H1 (cell line): ENCODE measurements around the gene CCDC28B. TPM values are rescaled to one million over a fixed set of nuclear protein-coding genes. Genes with fewer than 3 reads are reported as not detected.

Experiments used
- CTCF ChIA-PET: fragments of 300-600 bp; sonication (Branson Sonifier 250); formaldehyde crosslinking; loops from one replicate; lab custom pipeline; 2021; ENCODE audit not compliant: partially characterized antibody; lab: Charles Lee
- POLR2A ChIA-PET: fragments of 300-600 bp; sonication (Branson Sonifier 250); formaldehyde crosslinking; loops from one replicate; lab custom pipeline; 2021; ENCODE audit warnings: inconsistent platforms; ENCODE audit not compliant: partially characterized antibody; lab: Charles Lee
- DNase-seq, 2 experiments: peaks; one replicate each; pipeline versions ENCODE4 v3.0.0 to v3.0.0-alpha.2; 2010 to 2022; ENCODE audit warnings: low spot score in 2 of 2, low read depth in 1 of 2, mixed read lengths in 1 of 2
- FAIRE-seq: peaks from 2 replicates; lab custom pipeline; 2011; peaks lifted over from hg19 to GRCh38; lab: Jason Lieb, UNC
- H2AFZ ChIP-seq: 2 replicates; pipeline ENCODE4 v1.8.1; 2012; ENCODE audit warnings: low read length, inconsistent platforms
- H2AK5ac ChIP-seq: 2 replicates; pipeline ENCODE4 v1.6.1; 2013; ENCODE audit warnings: low read depth, low read length
- H2BK120ac ChIP-seq: replicated peaks from 2 replicates; pipeline ENCODE3; 2013; ENCODE audit warnings: low read depth, low read length, inconsistent platforms
- H2BK12ac ChIP-seq: 2 replicates; pipeline ENCODE4 v1.6.1; 2013; ENCODE audit warnings: low read depth, low read length
- H2BK15ac ChIP-seq: 2 replicates; pipeline ENCODE4 v1.6.1; 2013; ENCODE audit warnings: low read length
- H2BK20ac ChIP-seq: 2 replicates; pipeline ENCODE4 v1.6.1; 2013; ENCODE audit warnings: low read length
- H2BK5ac ChIP-seq: 2 replicates; pipeline ENCODE4 v1.6.1; 2013; ENCODE audit warnings: low read depth, low read length
- H3K14ac ChIP-seq: 2 replicates; pipeline ENCODE4 v1.6.1; 2013; ENCODE audit warnings: inconsistent platforms; ENCODE audit not compliant: insufficient read length
- H3K18ac ChIP-seq: 2 replicates; pipeline ENCODE4 v1.6.1; 2013; ENCODE audit warnings: low read length; ENCODE audit errors: extremely low read depth
- H3K23ac ChIP-seq: 2 replicates; pipeline ENCODE4 v1.6.1; 2013; ENCODE audit warnings: inconsistent platforms; ENCODE audit not compliant: insufficient read length
- H3K23me2 ChIP-seq: 2 replicates; pipeline ENCODE4 v1.6.1; 2013; ENCODE audit warnings: low read depth, low read length
- H3K27ac ChIP-seq: 2 replicates; pipeline ENCODE4 v1.6.1; 2011; ENCODE audit warnings: low read depth, low read length, inconsistent platforms
- H3K27me3 ChIP-seq, 4 experiments: replicated peaks in 1 of 4; 1 replicate in 1 of 4; 2 replicates in 3 of 4; pipeline versions ENCODE4 v1.6.1 to v1.8.1; 2011 to 2013; ENCODE audit warnings: low read length in 3 of 4, mild to moderate bottlenecking in 3 of 4, inconsistent platforms in 2 of 4, mixed read lengths in 2 of 4, moderate library complexity in 1 of 4; ENCODE audit not compliant: control insufficient read depth in 3 of 4, insufficient read depth in 3 of 4; ENCODE audit errors: extremely low read depth in 1 of 4
- H3K36me3 ChIP-seq, 4 experiments: 2 replicates each; pipeline versions ENCODE4 v1.6.1 to v1.8.1; 2011 to 2013; ENCODE audit warnings: mild to moderate bottlenecking in 4 of 4, low read length in 3 of 4, moderate library complexity in 2 of 4, control low read depth in 1 of 4, inconsistent platforms in 1 of 4; ENCODE audit not compliant: insufficient read depth in 4 of 4, control insufficient read depth in 2 of 4
- H3K4ac ChIP-seq: replicated peaks from 2 replicates; pipeline ENCODE3; 2013; ENCODE audit warnings: low read length, low read depth, mixed read lengths, inconsistent platforms; ENCODE audit not compliant: insufficient read length
- H3K4me1 ChIP-seq, 4 experiments: replicated peaks in 1 of 4; 1 replicate in 1 of 4; 2 replicates in 3 of 4; pipeline versions ENCODE4 v1.6.1 to v1.8.1; 2011 to 2013; ENCODE audit warnings: low read length in 3 of 4, inconsistent platforms in 2 of 4, mixed read lengths in 1 of 4; ENCODE audit not compliant: insufficient read depth in 4 of 4, control insufficient read depth in 3 of 4
- H3K4me2 ChIP-seq, 2 experiments: 2 replicates each; pipeline versions ENCODE4 v1.6.1 to v1.8.1; 2011 to 2013; ENCODE audit warnings: low read depth in 2 of 2, low read length in 2 of 2, control low read depth in 1 of 2, inconsistent platforms in 1 of 2, mild to moderate bottlenecking in 1 of 2; ENCODE audit not compliant: insufficient read depth in 1 of 2
- H3K4me3 ChIP-seq, 4 experiments: fragments of 200-600, 300-600 bp in 1 of 4; sonication (generic), shearing (Covaris generic), sonication (Bioruptor Twin) in 1 of 4; 2 replicates each; pipeline versions ENCODE4 v1.5.1 to v1.8.1; 2011 to 2016; ENCODE audit warnings: low read length in 4 of 4, low read depth in 3 of 4, control low read depth in 2 of 4, inconsistent platforms in 2 of 4, mild to moderate bottlenecking in 2 of 4, mixed read lengths in 1 of 4, moderate library complexity in 1 of 4; ENCODE audit not compliant: insufficient read depth in 2 of 4; ENCODE audit errors: extremely low read depth in 1 of 4
- H3K56ac ChIP-seq: replicated peaks from 2 replicates; pipeline ENCODE3; 2013; ENCODE audit warnings: low read depth, mild to moderate bottlenecking, mixed read lengths, low read length, inconsistent platforms; ENCODE audit not compliant: insufficient read length
- H3K79me1 ChIP-seq: 2 replicates; pipeline ENCODE4 v1.6.1; 2013; ENCODE audit warnings: low read depth, low read length, control low read depth
- H3K79me2 ChIP-seq, 2 experiments: 2 replicates each; pipeline versions ENCODE4 v1.6.1 to v1.8.1; 2012 to 2013; ENCODE audit warnings: low read length in 2 of 2, mild to moderate bottlenecking in 2 of 2, inconsistent platforms in 1 of 2; ENCODE audit not compliant: insufficient read depth in 2 of 2, control insufficient read depth in 1 of 2
- H3K9ac ChIP-seq, 4 experiments: replicated peaks in 1 of 4; 1 replicate in 1 of 4; 2 replicates in 3 of 4; pipeline versions ENCODE4 v1.6.1 to v1.8.1; 2011 to 2013; ENCODE audit warnings: low read depth in 3 of 4, low read length in 3 of 4, control low read depth in 2 of 4, mild to moderate bottlenecking in 2 of 4, moderate library complexity in 2 of 4, inconsistent platforms in 1 of 4; ENCODE audit errors: extremely low read depth in 1 of 4
- H3K9me3 ChIP-seq, 2 experiments: 2 replicates each; pipeline versions ENCODE4 v1.6.1 to v1.8.1; 2012 to 2013; ENCODE audit warnings: mild to moderate bottlenecking in 2 of 2, moderate library complexity in 2 of 2, control low read depth in 1 of 2, inconsistent platforms in 1 of 2, low read depth in 1 of 2, low read length in 1 of 2, mixed read lengths in 1 of 2; ENCODE audit not compliant: insufficient read depth in 2 of 2
- H4K20me1 ChIP-seq, 2 experiments: replicated peaks in 1 of 2; 2 replicates each; pipeline versions ENCODE3 to v1.8.1; 2011 to 2013; ENCODE audit warnings: inconsistent platforms in 2 of 2, low read length in 2 of 2, mild to moderate bottlenecking in 1 of 2; ENCODE audit not compliant: insufficient read depth in 2 of 2, control insufficient read depth in 1 of 2
- H4K5ac ChIP-seq: 2 replicates; pipeline ENCODE4 v1.6.1; 2013; ENCODE audit warnings: low read length, low read depth, mixed read lengths, inconsistent platforms; ENCODE audit not compliant: insufficient read length
- H4K8ac ChIP-seq: 2 replicates; pipeline ENCODE4 v1.8.0; 2013; ENCODE audit warnings: mild to moderate bottlenecking, moderate library complexity, low read length, inconsistent platforms; ENCODE audit not compliant: insufficient read depth; ENCODE audit errors: extremely low read depth
- H4K91ac ChIP-seq: replicated peaks from 2 replicates; pipeline ENCODE3; 2013; ENCODE audit warnings: low read length, mixed read lengths, inconsistent platforms; ENCODE audit not compliant: insufficient read length
- EP300 ChIP-seq, 2 experiments: IDR thresholded peaks; 1 replicate in 1 of 2; 2 replicates in 1 of 2; pipeline ENCODE4 v1.6.1; 2011 to 2012; ENCODE audit warnings: low read depth in 2 of 2, low read length in 2 of 2, mild to moderate bottlenecking in 2 of 2, borderline replicate concordance in 1 of 2, inconsistent platforms in 1 of 2, moderate library complexity in 1 of 2
- POLR2AphosphoS5 ChIP-seq: IDR thresholded peaks from 2 replicates; pipeline ENCODE4 v1.6.1; 2011; ENCODE audit warnings: low read depth, low read length
- SAP30 ChIP-seq: fragments of 300-600 bp; sonication (generic); IDR thresholded peaks from 2 replicates; pipeline ENCODE4 v1.7.1; 2012; ENCODE audit warnings: low read length, moderate library complexity, mild to moderate bottlenecking, inconsistent platforms; ENCODE audit not compliant: insufficient read depth, insufficient replicate concordance
- SIN3A ChIP-seq, 2 experiments: IDR thresholded peaks in 1 of 2; conservative IDR thresholded peaks in 1 of 2; 2 replicates each; pipeline ENCODE4 v1.6.1; 2011 to 2012; ENCODE audit warnings: low read length in 2 of 2, improper control_type of control experiment in 1 of 2, low read depth in 1 of 2, mild to moderate bottlenecking in 1 of 2
- WGBS, 2 experiments: shearing (Covaris generic) in 1 of 2; methylation state at CpG; one replicate each; pipeline versions ENCODE4 v1.1.6 to v1.1.7; 2013 to 2015; ENCODE audit warnings: low lambda C conversion rate in 2 of 2, mixed read lengths in 2 of 2, inconsistent platforms in 1 of 2, low coverage in 1 of 2, missing lambda C conversion rate in 1 of 2; ENCODE audit not compliant: insufficient replicate concordance in 2 of 2, insufficient coverage in 1 of 2, insufficient read length in 1 of 2; ENCODE audit errors: extremely low coverage in 1 of 2, missing lambda C conversion rate in 1 of 2; 5-methylcytosine and 5-hydroxymethylcytosine counted together
- polyA plus RNA-seq, 7 experiments: library from polyadenylated mRNA; depleted of rRNA in 3 of 7; stranded (reverse) in 5 of 7; unstranded in 2 of 7; fragments of >200 nt in 5 of 7; fragments of 200-250 nt in 2 of 7; gene quantifications; 1 replicate in 5 of 7; 2 replicates in 1 of 7; 4 replicates in 1 of 7; pipeline versions ENCODE4 v1.2.1 to v1.2.3, GENCODE V29; 2011 to 2013; ENCODE audit warnings: missing spikeins in 2 of 7, mixed read lengths in 2 of 7
- total RNA-seq: library from RNA; stranded (reverse); fragmentation: NEBNext Ultra II Directional; extraction: Animal tissue kit (Norgen Biotek cat#: 25700); gene quantifications from 2 replicates; pipeline ENCODE4 v1.2.1, GENCODE V29; 2021

CCDC28B gene
- total and polyA plus RNA-seq, 2 of the 8 experiments (the other 6 are each of a cell fraction or from before 2014, with no cell fraction given), result 16.7 to 17.1 TPM

DNA sequence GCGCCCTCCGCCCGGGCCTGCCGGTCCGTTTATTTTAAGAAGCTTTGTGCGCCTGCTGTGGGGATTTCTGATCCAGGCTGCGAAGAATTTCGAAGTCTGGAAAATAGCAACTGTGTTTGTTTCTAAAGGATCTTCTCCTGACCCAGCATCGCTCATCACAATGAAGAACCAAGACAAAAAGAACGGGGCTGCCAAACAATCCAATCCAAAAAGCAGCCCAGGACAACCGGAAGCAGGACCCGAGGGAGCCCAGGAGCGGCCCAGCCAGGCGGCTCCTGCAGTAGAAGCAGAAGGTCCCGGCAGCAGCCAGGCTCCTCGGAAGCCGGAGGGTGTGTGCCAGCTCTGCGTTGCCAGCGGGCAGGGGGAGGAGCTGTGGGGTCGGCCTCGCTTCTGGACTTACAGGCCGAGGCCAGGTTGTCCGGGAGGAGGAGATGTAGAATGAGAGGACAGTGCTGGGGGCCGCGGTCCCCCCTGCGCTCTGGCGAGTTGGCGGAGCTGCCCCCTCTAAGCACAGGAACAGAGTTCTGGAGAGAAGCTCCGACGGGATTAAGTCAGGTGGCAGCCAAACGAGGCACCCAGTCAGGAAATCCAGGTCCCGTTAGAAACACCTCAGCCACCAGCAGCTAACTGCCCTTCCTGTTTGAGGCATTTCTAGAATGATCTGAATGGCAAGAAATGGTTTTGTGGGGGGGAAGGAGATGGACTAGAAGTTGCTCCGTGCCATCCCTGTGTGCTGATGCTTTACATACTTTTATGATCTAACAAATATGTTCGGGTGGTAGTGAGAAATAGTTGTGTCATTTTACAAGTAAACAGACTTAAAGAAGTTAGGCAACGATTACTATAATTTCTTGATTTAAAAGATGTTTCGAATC, 20.0 kb upstream of the CCDC28B start:
- H3K9me3 ChIP-seq, result no peaks in the 10 kb centered on the region
- H3K4me2 ChIP-seq, result peak overlapping the region; percentile 82 to 91
- H2BK15ac ChIP-seq, result no peak overlapping the region
- peaks cover 8 to 15% (median 10%) of the 10 kb centered on the region in 4 experiments; a peak in 6 of 7 replicates for H3K4me1 ChIP-seq
- no peak overlapping the region for H2BK20ac ChIP-seq
- no peak for TF ChIP-seq POLR2AphosphoS5
- 0 out of 4 replicates have a peak, but pooled peaks of 1 of the 2 experiments have one; percentile 27 for TF ChIP-seq SIN3A (conservative IDR thresholded peaks at IDR 0.05 in 1 of 2, IDR thresholded peaks at IDR 0.05 in 1 of 2; ENCODE audit: low read depth in 1 of 2, low read length in 2 of 2)
- no peak for TF ChIP-seq EP300 (IDR thresholded peaks at IDR 0.05; ENCODE audit: borderline replicate concordance in 1 of 2, low read depth in 2 of 2, low read length in 2 of 2)
- peak; percentile 65 for TF ChIP-seq SAP30
- H3K56ac ChIP-seq, result peak overlapping the region; percentile 40
- H3K18ac ChIP-seq, result no peak overlapping the region; the same call in 1 of the 2 replicates
- H4K20me1 ChIP-seq, result peaks cover 0 to 4% of the 10 kb centered on the region in 2 experiments
- no peaks in the 10 kb centered on the region for H3K27me3 ChIP-seq
- H3K4me3 ChIP-seq, result peak overlapping the region; percentile 44 to 89 (median 76)
- no peak overlapping the region for H3K23ac ChIP-seq
- peak overlapping the region; percentile 58; the same call in 1 of the 2 replicates for H4K8ac ChIP-seq
- ChIA-PET CTCF (interaction anchor here (0.5 kb wide), 1 partner anchor 338 kb away, joined by 4 read pairs; no protein-coding TSS in a partner anchor), POLR2A (interaction anchor here (0.7 to 18.1 kb wide), 21 partner anchors 8 to 214 kb away, joined by 3 to 332 read pairs (median 5); partner anchors contain the start of genes BSDC1, CCDC28B, HDAC1 and IQCC)
- H3K14ac ChIP-seq, result no peak overlapping the region
- peak in 1 of 2 experiments; percentile 61 for DNase-seq
- peaks cover 10 to 36% (median 23%) of the 10 kb centered on the region in 4 experiments for H3K36me3 ChIP-seq
- 28% methylated on average over 34 of the region's 36 CpGs; no CpG with 5 or more reads in 1 of the 2 experiments for WGBS, 2 experiments
- no peak overlapping the region for H2BK120ac ChIP-seq
- peak overlapping the region; percentile 69; the same call in 1 of the 2 replicates for H3K27ac ChIP-seq
- peaks cover 3% of the 10 kb centered on the region; the same call in 1 of the 2 replicates for H3K79me1 ChIP-seq
- H3K4ac ChIP-seq, result peak overlapping the region; percentile 46
- H4K91ac ChIP-seq, result no peak overlapping the region
- peak overlapping the region; percentile 69 for H4K5ac ChIP-seq
- H2BK5ac ChIP-seq, result no peak overlapping the region; the same call in 1 of the 2 replicates
- peaks cover 2% of the 10 kb centered on the region; the same call in 1 of the 2 replicates for H3K23me2 ChIP-seq
- H2AFZ ChIP-seq, result no peak overlapping the region
- no peak overlapping the region for H2AK5ac ChIP-seq
- peak overlapping the region; percentile 52 to 67 (median 56); a peak in 6 of 7 replicates for H3K9ac ChIP-seq
- no peak for FAIRE-seq
- H3K79me2 ChIP-seq, result peaks cover 7 to 37% of the 10 kb centered on the region in 2 experiments
- no peak overlapping the region for H2BK12ac ChIP-seq
